HL-60 (cell line): Measurements from ENCODE around the gene MSGN1.

Experiments used
- DNase-seq, 2 experiments: peaks; one replicate each; pipeline ENCODE4 v3.0.0-alpha.2; 2010 to 2020; ENCODE audit warnings: low read depth in 1 of 2, low spot score in 1 of 2
- H3K27ac ChIP-seq: fragments of 250-450 bp; sonication (Bioruptor Pico); replicated peaks from 2 replicates; pipeline ENCODE4 v1.5.1; 2020; ENCODE audit warnings: mild to moderate bottlenecking, moderate library complexity
- H3K27me3 ChIP-seq: fragments of 250-450 bp; sonication (Bioruptor Pico); 2 replicates; pipeline ENCODE4 v1.5.1; 2021; ENCODE audit warnings: mild to moderate bottlenecking, moderate library complexity; ENCODE audit not compliant: insufficient read depth, poor library complexity, severe bottlenecking
- H3K4me3 ChIP-seq: replicated peaks from 2 replicates; pipeline ENCODE4 v1.5.1; 2011; ENCODE audit warnings: mild to moderate bottlenecking, control low read depth, low read length; ENCODE audit not compliant: insufficient read depth
- GABPA ChIP-seq: IDR thresholded peaks from 2 replicates; pipeline ENCODE4 v1.6.1; 2012; ENCODE audit warnings: low read depth
- POLR2AphosphoS5 ChIP-seq: IDR thresholded peaks from 2 replicates; pipeline ENCODE4 v1.6.1; 2012; ENCODE audit warnings: low read depth
- SPI1 ChIP-seq: IDR thresholded peaks from 2 replicates; pipeline ENCODE4 v1.6.1; 2012; ENCODE audit warnings: low read depth, mild to moderate bottlenecking, borderline replicate concordance
- TF ChIP-seq, protein P1 (sequence below): IDR thresholded peaks from 2 replicates; pipeline ENCODE4 v1.6.1; 2012; ENCODE audit warnings: low read depth; ENCODE audit not compliant: insufficient replicate concordance
- TF ChIP-seq, protein P2 (sequence below): IDR thresholded peaks from one replicate; pipeline ENCODE4 v1.5.1; 2011; ENCODE audit warnings: low read length, control low read depth, inconsistent platforms; ENCODE audit not compliant: insufficient read depth

Gene MSGN1

DNA sequence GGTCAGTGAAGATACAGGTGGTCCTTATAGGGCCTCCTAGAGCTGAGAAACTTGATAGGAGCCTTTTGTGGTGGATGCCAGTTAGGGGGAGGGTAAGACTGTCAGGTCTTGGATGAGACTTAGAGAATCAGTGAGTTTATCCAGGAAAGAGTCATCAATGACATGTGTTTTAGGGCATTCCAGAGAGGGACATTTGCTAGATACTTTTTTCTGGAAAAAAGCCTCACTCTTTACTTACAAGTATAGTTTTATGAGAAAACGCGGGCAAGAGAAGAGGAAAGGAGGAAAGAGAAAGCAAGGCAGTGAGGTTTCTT lies 24.5 kb upstream of the MSGN1 start:
- Histone ChIP-seq H3K27me3 (peaks cover 12% of the 10 kb centered on the region), H3K27ac (no peak overlapping the region), H3K4me3 (no peak overlapping the region)
- TF ChIP-seq, protein P1, sequence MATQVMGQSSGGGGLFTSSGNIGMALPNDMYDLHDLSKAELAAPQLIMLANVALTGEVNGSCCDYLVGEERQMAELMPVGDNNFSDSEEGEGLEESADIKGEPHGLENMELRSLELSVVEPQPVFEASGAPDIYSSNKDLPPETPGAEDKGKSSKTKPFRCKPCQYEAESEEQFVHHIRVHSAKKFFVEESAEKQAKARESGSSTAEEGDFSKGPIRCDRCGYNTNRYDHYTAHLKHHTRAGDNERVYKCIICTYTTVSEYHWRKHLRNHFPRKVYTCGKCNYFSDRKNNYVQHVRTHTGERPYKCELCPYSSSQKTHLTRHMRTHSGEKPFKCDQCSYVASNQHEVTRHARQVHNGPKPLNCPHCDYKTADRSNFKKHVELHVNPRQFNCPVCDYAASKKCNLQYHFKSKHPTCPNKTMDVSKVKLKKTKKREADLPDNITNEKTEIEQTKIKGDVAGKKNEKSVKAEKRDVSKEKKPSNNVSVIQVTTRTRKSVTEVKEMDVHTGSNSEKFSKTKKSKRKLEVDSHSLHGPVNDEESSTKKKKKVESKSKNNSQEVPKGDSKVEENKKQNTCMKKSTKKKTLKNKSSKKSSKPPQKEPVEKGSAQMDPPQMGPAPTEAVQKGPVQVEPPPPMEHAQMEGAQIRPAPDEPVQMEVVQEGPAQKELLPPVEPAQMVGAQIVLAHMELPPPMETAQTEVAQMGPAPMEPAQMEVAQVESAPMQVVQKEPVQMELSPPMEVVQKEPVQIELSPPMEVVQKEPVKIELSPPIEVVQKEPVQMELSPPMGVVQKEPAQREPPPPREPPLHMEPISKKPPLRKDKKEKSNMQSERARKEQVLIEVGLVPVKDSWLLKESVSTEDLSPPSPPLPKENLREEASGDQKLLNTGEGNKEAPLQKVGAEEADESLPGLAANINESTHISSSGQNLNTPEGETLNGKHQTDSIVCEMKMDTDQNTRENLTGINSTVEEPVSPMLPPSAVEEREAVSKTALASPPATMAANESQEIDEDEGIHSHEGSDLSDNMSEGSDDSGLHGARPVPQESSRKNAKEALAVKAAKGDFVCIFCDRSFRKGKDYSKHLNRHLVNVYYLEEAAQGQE: no peak
- TF ChIP-seq SPI1 (no peak), GABPA (no peak), POLR2AphosphoS5 (no peak)
- TF ChIP-seq, protein P2, sequence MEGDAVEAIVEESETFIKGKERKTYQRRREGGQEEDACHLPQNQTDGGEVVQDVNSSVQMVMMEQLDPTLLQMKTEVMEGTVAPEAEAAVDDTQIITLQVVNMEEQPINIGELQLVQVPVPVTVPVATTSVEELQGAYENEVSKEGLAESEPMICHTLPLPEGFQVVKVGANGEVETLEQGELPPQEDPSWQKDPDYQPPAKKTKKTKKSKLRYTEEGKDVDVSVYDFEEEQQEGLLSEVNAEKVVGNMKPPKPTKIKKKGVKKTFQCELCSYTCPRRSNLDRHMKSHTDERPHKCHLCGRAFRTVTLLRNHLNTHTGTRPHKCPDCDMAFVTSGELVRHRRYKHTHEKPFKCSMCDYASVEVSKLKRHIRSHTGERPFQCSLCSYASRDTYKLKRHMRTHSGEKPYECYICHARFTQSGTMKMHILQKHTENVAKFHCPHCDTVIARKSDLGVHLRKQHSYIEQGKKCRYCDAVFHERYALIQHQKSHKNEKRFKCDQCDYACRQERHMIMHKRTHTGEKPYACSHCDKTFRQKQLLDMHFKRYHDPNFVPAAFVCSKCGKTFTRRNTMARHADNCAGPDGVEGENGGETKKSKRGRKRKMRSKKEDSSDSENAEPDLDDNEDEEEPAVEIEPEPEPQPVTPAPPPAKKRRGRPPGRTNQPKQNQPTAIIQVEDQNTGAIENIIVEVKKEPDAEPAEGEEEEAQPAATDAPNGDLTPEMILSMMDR: no peak
- no peak for DNase-seq

- Histone ChIP-seq H3K27me3 (peaks cover 12% of the 10 kb centered on the region), H3K27ac (no peak overlapping the region), H3K4me3 (no peak overlapping the region)
- TF ChIP-seq SPI1: no peak
- no peak for TF ChIP-seq GABPA
- TF ChIP-seq, protein P1: no peak
- TF ChIP-seq, protein P2: no peak
- no peak for TF ChIP-seq POLR2AphosphoS5
- no peak for DNase-seq
Observed at GRCh38 chr2:17792515-17792914, 23.7 kb upstream of the MSGN1 start.

GRCh38 chr2:17793296-17793695 lies 23.0 kb upstream of the MSGN1 start:
- TF ChIP-seq SPI1: no peak
- no peak for TF ChIP-seq GABPA
- TF ChIP-seq, protein P1: no peak
- no peak overlapping the region for H3K27ac ChIP-seq
- DNase-seq: no peak
- peaks cover 12% of the 10 kb centered on the region for H3K27me3 ChIP-seq
- no peak overlapping the region for H3K4me3 ChIP-seq
